22Rv1 (cell line): ENCODE data around the gene RASD2.

Experiments
- H3K27ac ChIP-seq: fragments of 450-650 bp; 2 replicates; pipeline ENCODE4 v1.5.1; 2017
- CTCF ChIP-seq: fragments of 450-650 bp; IDR thresholded peaks from 2 replicates; pipeline ENCODE4 v1.5.1; 2017; ENCODE audit warnings: mild to moderate bottlenecking
- ZFX ChIP-seq: fragments of 450-650 bp; IDR thresholded peaks from 2 replicates; pipeline ENCODE4 v1.6.1; 2017; ENCODE audit warnings: antibody characterized with exemption, borderline replicate concordance

Gene RASD2

GRCh38 chr22:35521358-35522224, 19.0 kb upstream of the RASD2 start:
- no peak for TF ChIP-seq ZFX
- no peak for TF ChIP-seq CTCF
- no peak overlapping the region for H3K27ac ChIP-seq

GRCh38 chr22:35522225-35523149, 18.1 kb upstream of the RASD2 start:
- no peak overlapping the region for H3K27ac ChIP-seq
- TF ChIP-seq CTCF: no peak
- no peak for TF ChIP-seq ZFX

- TF ChIP-seq ZFX (no peak), CTCF (no peak)
- no peak overlapping the region for H3K27ac ChIP-seq
Observed at GRCh38 chr22:35523167-35523947, 17.3 kb upstream of the RASD2 start.

- no peak overlapping the region for H3K27ac ChIP-seq
- no peak for TF ChIP-seq CTCF
- TF ChIP-seq ZFX: no peak
Observed at GRCh38 chr22:35524966-35525686, 15.5 kb upstream of the RASD2 start.

GRCh38 chr22:35525687-35526332, 14.8 kb upstream of the RASD2 start:
- TF ChIP-seq CTCF (no peak), ZFX (no peak)
- H3K27ac ChIP-seq: no peak overlapping the region

- no peak for TF ChIP-seq CTCF
- no peak for TF ChIP-seq ZFX
- H3K27ac ChIP-seq: no peak overlapping the region
Observed at GRCh38 chr22:35526333-35526979, 14.2 kb upstream of the RASD2 start.
